ENCODE results near the gene TSPAN33.

GRCh38 chr7:129205987-129206785 lies 61.7 kb downstream of the TSPAN33 start:
- TF ChIP-seq CTCF (IDR thresholded peaks at IDR 0.05) = no peak
- TF ChIP-seq MEF2A (IDR thresholded peaks at IDR 0.05; ENCODE audit: borderline replicate concordance, low read depth) = no peak
